Cardiac fibroblast (primary cell): ENCODE results near the gene SSU72.
A peak's percentile ranks its signal among the peaks of the same experiment; 100 is the strongest.

Source experiments
- DNase-seq, 2 donors: peaks; one replicate each; pipeline versions ENCODE4 v3.0.0 to v3.0.0-alpha.2; 2010; ENCODE audit warnings: low read depth in 2 of 2
- H3K4me3 ChIP-seq, 2 donors: replicated peaks in 1 of 2; 1 replicate in 1 of 2; 2 replicates in 1 of 2; pipeline ENCODE4 v1.5.1; 2011; ENCODE audit warnings: low read depth in 2 of 2, low read length in 2 of 2, mild to moderate bottlenecking in 2 of 2, moderate library complexity in 1 of 2
- CTCF ChIP-seq: IDR thresholded peaks from one replicate; pipeline ENCODE4 v1.5.1; 2011; ENCODE audit warnings: low read depth, mild to moderate bottlenecking, low read length, inconsistent platforms

The SSU72 gene

GRCh38 chr1:1582585-1583346 is 8.1 kb upstream of the SSU72 start:
- no peak overlapping the region for H3K4me3 ChIP-seq
- no peak for DNase-seq
- no peak for TF ChIP-seq CTCF

- TF ChIP-seq CTCF: no peak
- no peak for DNase-seq
- H3K4me3 ChIP-seq: no peak overlapping the region
These were observed 3.8 kb upstream of the SSU72 start for GRCh38 chr1:1578371-1578940.

- no peak for DNase-seq
- H3K4me3 ChIP-seq: no peak overlapping the region
- TF ChIP-seq CTCF: no peak
These were observed 2.8 kb upstream of the SSU72 start for GRCh38 chr1:1577367-1578011.

- peak overlapping the region; percentile 81 to 98 for H3K4me3 ChIP-seq
- peak; percentile 67 to 70 for DNase-seq
- TF ChIP-seq CTCF: peak; percentile 14
These were observed 581 bp downstream of the SSU72 start for GRCh38 chr1:1573843-1574720.

GRCh38 chr1:1569341-1569740 is 5.3 kb downstream of the SSU72 start:
- no peak for TF ChIP-seq CTCF
- DNase-seq: no peak
- no peak overlapping the region for H3K4me3 ChIP-seq

GRCh38 chr1:1567891-1568291 is 6.8 kb downstream of the SSU72 start:
- H3K4me3 ChIP-seq: no peak overlapping the region
- no peak for TF ChIP-seq CTCF
- no peak for DNase-seq
